HG03095 (cell line): Measurements from ENCODE around the gene TBC1D19.
"Not testable (repeated sequence)": the region's sequence is repeated elsewhere in the genome, so short reads cannot be mapped to it uniquely, and the experiment has no call there.

ENCODE experiments used
- ATAC-seq: cut with Tn5 transposase; IDR thresholded peaks from one replicate; pipeline ENCODE4 v1.9.1; 2021; ENCODE audit warnings: moderate library complexity; ENCODE audit not compliant: unreplicated experiment

TBC1D19 gene

GRCh38 chr4:26596843-26597242, 13.0 kb downstream of the TBC1D19 start:
- ATAC-seq: no peak

- ATAC-seq: no peak
Measured at GRCh38 chr4:26601204-26601603, 17.3 kb downstream of the TBC1D19 start.

- ATAC-seq: no peak
Measured at GRCh38 chr4:26607776-26608175, 23.9 kb downstream of the TBC1D19 start.

- ATAC-seq: no peak
Measured at GRCh38 chr4:26609391-26609790, 25.5 kb downstream of the TBC1D19 start.

- no peak for ATAC-seq
Measured at GRCh38 chr4:26609868-26610267, 26.0 kb downstream of the TBC1D19 start.

- ATAC-seq: no peak
Measured at GRCh38 chr4:26611372-26611771, 27.5 kb downstream of the TBC1D19 start.

GRCh38 chr4:26611885-26612284, 28.0 kb downstream of the TBC1D19 start:
- ATAC-seq: no peak

GRCh38 chr4:26613237-26613636, 29.4 kb downstream of the TBC1D19 start:
- ATAC-seq: no peak

- ATAC-seq: no peak
Measured at GRCh38 chr4:26613735-26614134, 29.9 kb downstream of the TBC1D19 start.

- no peak for ATAC-seq
Measured at GRCh38 chr4:26619784-26620183, 35.9 kb downstream of the TBC1D19 start.

GRCh38 chr4:26621366-26621765, 37.5 kb downstream of the TBC1D19 start:
- no peak for ATAC-seq

- no peak for ATAC-seq
Measured at GRCh38 chr4:26622913-26623312, 39.0 kb downstream of the TBC1D19 start.

- not testable (repeated sequence) for ATAC-seq
Measured at GRCh38 chr4:26626658-26627057, 42.8 kb downstream of the TBC1D19 start.

- ATAC-seq: no peak
Measured at GRCh38 chr4:26632916-26633315, 49.0 kb downstream of the TBC1D19 start.

- ATAC-seq: no peak
Measured at GRCh38 chr4:26634237-26634636, 50.4 kb downstream of the TBC1D19 start.

- no peak for ATAC-seq
Measured at GRCh38 chr4:26636458-26636857, 52.6 kb downstream of the TBC1D19 start.

GRCh38 chr4:26640639-26641038, 56.8 kb downstream of the TBC1D19 start:
- not testable (repeated sequence) for ATAC-seq

- no peak for ATAC-seq
Measured at GRCh38 chr4:26647523-26648224, 63.8 kb downstream of the TBC1D19 start.

- ATAC-seq: no peak
Measured at GRCh38 chr4:26648260-26648659, 64.4 kb downstream of the TBC1D19 start.

- no peak for ATAC-seq
Measured at GRCh38 chr4:26660261-26660660, 76.4 kb downstream of the TBC1D19 start.

- ATAC-seq: no peak
Measured at GRCh38 chr4:26663888-26664287, 80.0 kb downstream of the TBC1D19 start.

GRCh38 chr4:26670903-26671537, 87.1 kb downstream of the TBC1D19 start:
- ATAC-seq: no peak
